Right cardiac atrium (tissue), 5 donors: ENCODE data around the gene AFG1L. TPM values are rescaled to one million over a fixed set of nuclear protein-coding genes. Genes with fewer than 3 reads are reported as not detected.

ENCODE experiments used
- ATAC-seq, 2 donors: fragments of 200-7000 bp; cut with Tn5 transposase; one replicate each; pipeline versions ENCODE4 v1.8.0 to v1.9.1; 2020; ENCODE audit warnings: moderate library complexity in 2 of 2, mild to moderate bottlenecking in 1 of 2
- DNase-seq, 3 donors: peaks; one replicate each; pipeline ENCODE4 v3.0.0-alpha.2; 2020
- H3K27ac ChIP-seq: one replicate; pipeline ENCODE4 v1.5.1; 2013; ENCODE audit warnings: mild to moderate bottlenecking, low read length, control low read depth, moderate library complexity
- H3K27me3 ChIP-seq: one replicate; pipeline ENCODE4 v1.6.1; 2013; ENCODE audit not compliant: control insufficient read depth, insufficient read depth
- H3K4me1 ChIP-seq: one replicate; pipeline ENCODE4 v1.6.1; 2013; ENCODE audit warnings: low read length; ENCODE audit not compliant: control insufficient read depth, insufficient read depth
- H3K4me3 ChIP-seq: one replicate; pipeline ENCODE4 v1.5.1; 2013; ENCODE audit warnings: low read length, control low read depth
- H3K9me3 ChIP-seq: one replicate; pipeline ENCODE4 v1.6.1; 2013; ENCODE audit warnings: low read length; ENCODE audit not compliant: control insufficient read depth
- WGBS: extraction: QIAGEN DNeasy Blood & Tissue Kit; methylation state at CpG from one replicate; pipeline ENCODE4 v1.1.7; 2013; 5-methylcytosine and 5-hydroxymethylcytosine counted together
- intact Hi-C, 4 donors: fragments of 100-400 bp; cut with DNase I; formaldehyde crosslinking; loops; one replicate each; pipeline versions ENCODE4 v1.11.0 to v1.14.0; 2022 to 2023
- polyA plus RNA-seq: library from polyadenylated mRNA; stranded (reverse); fragments of 200-250 nt; gene quantifications from one replicate; pipeline ENCODE4 v1.2.3, GENCODE V29; 2013
- total RNA-seq, 4 donors: library from RNA; stranded (reverse); fragmentation: NEBNext Ultra II Directional; extraction: Animal tissue kit (Norgen Biotek cat#: 25700); gene quantifications; one replicate each; pipeline ENCODE4 v1.2.1, GENCODE V29; 2021
- donor health status: healthy with polysubstance abuse.
- donor health status: DM: no; HTN: yes; CAD: no.
- donor health status: DM: no; HTN: no; CAD: no.
- donor health status: DM: no; HTN: yes; CAD: no; lungs with severe emphysema.
- donor health status: DM: yes; HTN: yes; CAD: no.

Gene AFG1L
- total and polyA plus RNA-seq, 5 donors: 3.9 to 14.5 (median 9.9) TPM

DNA sequence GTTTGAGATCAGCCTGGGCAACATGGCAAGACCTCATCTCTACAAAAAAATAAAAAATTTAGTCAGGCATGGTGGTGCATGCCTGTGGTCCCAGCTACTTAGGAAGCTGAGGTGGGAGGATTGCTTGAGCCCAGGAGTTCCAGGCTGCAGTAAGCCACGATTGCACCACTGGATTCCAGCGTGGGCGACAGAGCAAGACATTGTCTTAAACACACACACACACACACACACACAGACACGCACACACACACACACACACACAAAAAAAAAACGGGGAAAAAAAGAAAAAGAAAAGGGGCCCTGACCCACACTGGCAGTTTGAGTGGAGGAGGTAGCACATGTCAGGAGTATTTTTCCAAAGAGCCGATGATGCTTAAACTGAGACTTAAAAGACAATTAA, 122.2 kb downstream of the AFG1L start:
- intact Hi-C loops: no loop called here
- no peaks in the 10 kb centered on the region for H3K27me3 ChIP-seq
- DNase-seq (no peak), ATAC-seq (no peak)
- WGBS: 77% methylated on average over 6 of the region's 6 CpGs
- no peak overlapping the region for H3K27ac ChIP-seq
- no peaks in the 10 kb centered on the region for H3K9me3 ChIP-seq
- no peaks in the 10 kb centered on the region for H3K4me1 ChIP-seq
- no peak overlapping the region for H3K4me3 ChIP-seq

DNA sequence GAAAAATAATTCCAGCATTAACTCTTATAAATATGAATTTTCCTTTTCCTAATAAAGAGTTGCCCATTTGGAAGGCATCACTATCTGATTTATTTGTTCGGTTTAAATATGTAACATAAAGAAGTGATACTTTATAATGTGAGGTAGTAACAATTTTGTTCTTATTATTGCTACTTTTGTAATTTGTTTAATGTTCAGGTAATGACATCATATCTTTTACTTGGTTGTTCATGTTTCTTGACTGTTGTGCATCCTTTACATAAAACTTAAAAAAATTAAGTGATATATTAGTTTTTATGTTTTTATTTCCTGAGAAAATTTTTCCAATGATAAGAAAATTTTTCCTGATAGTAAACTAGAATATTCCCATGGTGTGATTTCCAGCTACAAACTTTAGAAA, 124.6 kb downstream of the AFG1L start:
- WGBS: 88% methylated on average over 1 of the region's 1 CpG
- Histone ChIP-seq H3K4me1 (no peaks in the 10 kb centered on the region), H3K27ac (no peak overlapping the region), H3K27me3 (no peaks in the 10 kb centered on the region), H3K4me3 (no peak overlapping the region), H3K9me3 (no peaks in the 10 kb centered on the region)
- intact Hi-C loops: no loop called here
- ATAC-seq (no peak), DNase-seq (no peak)

DNA sequence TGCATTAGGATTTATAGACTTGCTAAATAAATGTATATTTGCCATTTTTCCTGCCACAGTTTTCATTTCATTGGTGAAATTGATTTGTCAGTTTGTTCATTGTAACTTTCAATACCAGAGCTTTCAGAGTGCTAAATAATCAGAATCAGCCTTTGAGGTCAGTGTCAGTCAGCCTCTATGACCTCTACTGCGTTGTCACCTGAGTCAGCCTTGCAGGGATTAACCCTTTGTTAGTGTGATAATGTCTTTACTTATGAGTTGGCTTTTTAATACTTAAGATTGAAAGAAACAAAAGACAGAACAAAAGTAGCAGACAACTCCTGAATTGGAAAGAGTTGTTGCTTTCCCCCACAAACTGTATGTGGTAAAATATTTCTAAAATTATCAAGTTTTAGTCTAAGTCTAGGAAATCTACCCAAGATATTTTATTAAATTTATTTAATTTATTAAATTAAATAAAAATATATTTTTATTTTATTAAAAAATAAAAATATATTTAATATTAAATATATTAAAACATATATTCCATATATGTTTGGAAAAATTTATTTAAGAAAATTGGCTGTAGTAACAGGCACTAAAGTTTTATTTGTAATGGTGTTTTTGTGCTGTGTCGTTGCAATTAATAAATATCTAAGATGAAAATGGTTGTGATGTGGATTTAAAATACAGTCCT, 125.2 kb downstream of the AFG1L start:
- Histone ChIP-seq H3K4me1 (no peaks in the 10 kb centered on the region), H3K27me3 (no peaks in the 10 kb centered on the region), H3K27ac (no peak overlapping the region), H3K4me3 (no peak overlapping the region), H3K9me3 (no peaks in the 10 kb centered on the region)
- WGBS: 67% methylated on average over 2 of the region's 2 CpGs
- no peak for ATAC-seq
- intact Hi-C loops: no loop called here
- DNase-seq: no peak

DNA sequence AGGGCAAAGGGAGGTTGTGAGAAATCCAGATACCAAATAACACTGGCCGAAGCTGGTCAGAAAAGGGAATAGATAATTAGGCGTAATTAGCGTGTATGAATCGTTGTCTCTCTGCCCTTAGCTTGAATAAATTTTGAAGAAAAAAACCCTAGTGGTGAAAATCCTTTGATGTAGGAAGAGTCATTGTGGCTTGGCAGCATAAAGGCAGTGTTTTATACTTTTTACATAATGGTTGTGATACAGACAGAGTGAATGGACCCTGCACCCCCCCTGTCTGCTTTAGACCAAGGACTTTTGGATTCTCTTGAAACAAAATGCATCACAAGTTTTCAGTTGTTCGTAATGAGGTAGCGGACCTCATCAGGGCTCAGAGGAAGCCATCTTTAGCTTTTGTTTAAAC, 126.5 kb downstream of the AFG1L start:
- Histone ChIP-seq H3K9me3 (no peaks in the 10 kb centered on the region), H3K4me1 (no peaks in the 10 kb centered on the region), H3K27me3 (no peaks in the 10 kb centered on the region), H3K27ac (no peak overlapping the region), H3K4me3 (no peak overlapping the region)
- intact Hi-C loops: no loop called here
- ATAC-seq (no peak), DNase-seq (no peak)
- WGBS: 96% methylated on average over 6 of the region's 6 CpGs

DNA sequence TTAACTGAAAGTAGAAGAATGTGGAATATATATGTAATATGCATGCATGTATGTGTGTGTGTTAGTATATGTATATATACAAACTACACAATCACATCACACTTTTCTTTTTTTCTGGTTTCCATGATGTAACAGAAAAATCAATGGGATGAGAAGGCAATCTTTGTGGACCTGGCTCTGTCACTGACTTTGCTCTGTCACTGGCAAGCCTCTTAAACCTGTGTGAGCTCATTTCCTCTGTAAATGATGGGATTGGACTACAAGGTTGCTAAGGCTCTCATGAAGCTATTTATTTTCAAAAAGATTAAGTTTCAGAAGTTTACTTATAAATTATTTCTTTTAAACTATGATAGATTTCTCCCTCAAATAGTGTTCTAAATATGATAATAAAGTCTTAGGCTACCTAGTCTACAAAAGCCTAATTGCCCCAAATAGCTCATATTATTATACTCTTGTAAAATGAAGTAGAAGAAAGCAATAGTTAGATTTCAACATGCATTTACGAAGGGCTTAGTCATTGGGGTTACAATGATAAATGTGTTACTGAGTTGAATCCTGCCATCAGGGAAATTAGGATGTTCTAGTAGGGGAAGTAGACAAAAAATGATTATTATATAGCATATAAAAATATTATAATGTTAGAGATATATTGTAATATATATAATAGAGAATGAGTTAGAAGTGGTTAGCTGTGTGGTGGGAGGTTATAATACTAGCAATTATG, 129.3 kb downstream of the AFG1L start:
- no peak overlapping the region for H3K27ac ChIP-seq
- 82% methylated on average over 1 of the region's 1 CpG for WGBS
- no peaks in the 10 kb centered on the region for H3K27me3 ChIP-seq
- no peaks in the 10 kb centered on the region for H3K9me3 ChIP-seq
- no peaks in the 10 kb centered on the region for H3K4me1 ChIP-seq
- intact Hi-C loops: no loop called here
- DNase-seq: no peak
- H3K4me3 ChIP-seq: no peak overlapping the region
- no peak for ATAC-seq

DNA sequence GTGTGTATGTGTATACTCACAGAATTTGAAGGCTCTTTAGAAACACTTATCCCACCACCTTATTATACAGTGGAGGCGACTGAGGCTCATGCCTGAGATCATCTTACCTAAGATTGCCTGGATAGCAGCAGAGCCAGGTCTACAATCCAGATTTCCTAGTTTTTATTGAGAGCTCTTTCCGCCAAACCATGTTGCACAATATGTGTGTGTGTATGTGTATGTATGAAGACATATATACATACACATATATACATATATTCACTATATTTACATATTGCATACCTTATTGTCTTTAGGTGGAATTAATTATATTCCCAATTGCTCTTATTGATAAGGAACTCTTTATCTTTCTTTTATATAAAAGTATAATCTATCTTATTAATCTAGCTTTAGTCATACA, 130.6 kb downstream of the AFG1L start:
- no peaks in the 10 kb centered on the region for H3K27me3 ChIP-seq
- H3K27ac ChIP-seq: no peak overlapping the region
- ATAC-seq: no peak
- 91% methylated on average over 2 of the region's 2 CpGs for WGBS
- no peaks in the 10 kb centered on the region for H3K4me1 ChIP-seq
- intact Hi-C loops: no loop called here
- no peak overlapping the region for H3K4me3 ChIP-seq
- H3K9me3 ChIP-seq: no peaks in the 10 kb centered on the region
- DNase-seq: no peak

DNA sequence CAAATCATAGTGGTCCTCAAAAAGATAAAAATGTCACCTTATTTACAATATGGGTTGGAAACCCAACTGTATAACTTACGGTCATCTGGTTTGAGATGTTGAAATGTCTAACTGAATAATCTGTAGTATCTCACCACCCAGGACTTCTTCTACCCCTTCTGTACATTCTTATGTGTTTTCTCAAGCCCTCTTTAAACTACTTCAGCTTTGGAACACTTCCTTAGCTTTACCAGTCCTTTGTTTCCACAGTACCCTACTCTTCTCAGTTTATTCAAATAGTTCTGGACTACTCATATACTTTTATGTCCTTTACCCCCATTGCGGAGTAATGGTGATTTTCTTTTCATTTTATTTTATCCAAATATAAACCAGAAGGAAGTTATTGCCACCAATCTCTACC, 137.3 kb downstream of the AFG1L start:
- DNase-seq (no peak), ATAC-seq (no peak)
- no peaks in the 10 kb centered on the region for H3K4me1 ChIP-seq
- H3K4me3 ChIP-seq: no peak overlapping the region
- H3K9me3 ChIP-seq: no peaks in the 10 kb centered on the region
- H3K27ac ChIP-seq: no peak overlapping the region
- WGBS: 97% methylated on average over 2 of the region's 2 CpGs
- intact Hi-C loops: no loop called here
- no peaks in the 10 kb centered on the region for H3K27me3 ChIP-seq

DNA sequence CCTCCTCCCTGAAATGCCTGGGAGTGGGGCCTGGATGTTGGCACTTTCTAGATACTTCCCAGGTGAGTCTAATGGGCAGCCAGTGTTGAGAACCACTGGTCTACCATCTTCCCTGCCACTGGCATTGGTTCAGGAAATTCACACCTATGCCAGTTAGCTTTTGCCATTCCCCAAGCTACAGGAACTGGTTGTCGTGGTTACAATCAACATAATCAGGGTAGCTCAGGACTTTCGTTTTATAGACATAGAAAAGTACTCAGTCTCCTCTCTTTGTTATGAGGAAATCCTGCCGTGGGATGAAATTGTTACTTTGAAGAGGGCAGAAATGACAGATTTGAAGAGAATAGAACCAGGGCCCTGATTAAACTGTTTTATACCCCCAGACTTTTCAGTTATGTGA, 137.9 kb downstream of the AFG1L start:
- no peak overlapping the region for H3K4me3 ChIP-seq
- 59% methylated on average over 3 of the region's 3 CpGs for WGBS
- H3K4me1 ChIP-seq: no peaks in the 10 kb centered on the region
- H3K27me3 ChIP-seq: no peaks in the 10 kb centered on the region
- H3K27ac ChIP-seq: no peak overlapping the region
- DNase-seq: no peak
- no peak for ATAC-seq
- H3K9me3 ChIP-seq: no peaks in the 10 kb centered on the region
- intact Hi-C loops: no loop called here

DNA sequence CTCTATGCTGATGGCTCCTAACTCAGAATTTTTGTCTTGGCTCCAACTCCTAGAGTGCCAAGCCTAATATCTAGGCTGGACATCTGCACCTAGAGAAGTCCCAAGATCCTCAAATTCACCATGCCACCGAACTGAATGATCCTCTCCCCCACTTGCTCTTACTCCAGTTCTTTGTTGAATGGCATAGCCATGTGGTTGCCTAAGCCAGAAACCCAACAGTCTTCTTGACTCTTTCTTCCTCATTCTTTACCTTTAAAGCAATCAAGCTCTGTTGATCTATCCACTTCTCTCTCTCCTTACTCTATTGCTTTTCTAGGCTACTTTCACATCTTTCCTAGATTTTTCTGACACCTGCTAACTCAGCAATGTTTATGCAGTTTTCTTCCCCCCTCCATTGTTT, 139.4 kb downstream of the AFG1L start:
- no peak for ATAC-seq
- no peak for DNase-seq
- Histone ChIP-seq H3K4me3 (no peak overlapping the region), H3K27ac (no peak overlapping the region), H3K4me1 (no peaks in the 10 kb centered on the region), H3K27me3 (no peaks in the 10 kb centered on the region), H3K9me3 (no peaks in the 10 kb centered on the region)
- intact Hi-C loops: no loop called here
- WGBS: 77% methylated on average over 1 of the region's 1 CpG

DNA sequence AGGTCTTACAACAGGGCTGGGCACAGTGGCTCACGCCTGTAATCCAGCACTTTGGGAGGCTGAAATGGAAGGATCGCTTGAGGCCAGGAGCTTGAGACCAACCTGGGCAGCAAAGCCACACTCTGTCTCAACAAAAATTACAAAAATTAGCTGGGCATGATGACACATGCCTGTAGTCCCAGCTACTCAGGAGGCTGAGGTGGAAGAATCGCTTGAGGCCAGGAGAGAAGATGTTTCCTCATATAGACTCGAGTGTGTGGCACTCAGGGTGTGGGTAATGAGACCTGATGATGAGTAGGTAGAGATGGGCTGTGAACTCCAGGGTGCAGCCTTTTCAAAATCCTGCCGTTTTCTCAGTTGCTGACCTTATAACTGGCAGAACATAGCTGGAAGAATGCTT, 140.5 kb downstream of the AFG1L start:
- Histone ChIP-seq H3K4me1 (no peaks in the 10 kb centered on the region), H3K4me3 (no peak overlapping the region), H3K9me3 (no peaks in the 10 kb centered on the region), H3K27ac (no peak overlapping the region), H3K27me3 (no peaks in the 10 kb centered on the region)
- 95% methylated on average over 5 of the region's 5 CpGs for WGBS
- DNase-seq: no peak
- no peak for ATAC-seq
- intact Hi-C loops: no loop called here

DNA sequence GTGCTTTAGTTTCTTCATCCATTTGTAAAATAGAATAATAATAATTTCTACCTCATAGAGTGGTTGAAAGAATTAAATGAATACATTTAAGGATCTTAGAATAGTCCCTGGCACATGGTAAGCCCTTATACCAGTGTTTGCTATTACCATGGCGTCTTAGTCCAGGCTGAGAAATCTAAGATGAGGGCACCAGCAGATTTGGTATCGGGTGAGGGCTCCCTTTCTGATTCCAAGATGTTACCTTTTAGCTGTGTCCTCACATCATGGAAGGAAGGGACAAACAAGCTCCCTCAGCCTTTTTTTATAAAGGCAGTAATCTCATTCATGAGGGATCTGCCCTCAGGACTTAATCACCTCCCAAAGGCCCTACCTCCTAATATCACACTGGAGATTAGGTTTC, 141.9 kb downstream of the AFG1L start:
- WGBS: 98% methylated on average over 2 of the region's 2 CpGs
- ATAC-seq: no peak
- DNase-seq: no peak
- intact Hi-C loops: no loop called here
- no peak overlapping the region for H3K4me3 ChIP-seq
- H3K27ac ChIP-seq: no peak overlapping the region
- H3K9me3 ChIP-seq: no peaks in the 10 kb centered on the region
- no peaks in the 10 kb centered on the region for H3K27me3 ChIP-seq
- H3K4me1 ChIP-seq: no peaks in the 10 kb centered on the region
